BLaER1 treated with 17β-estradiol and CSF1 and Interleukin-3, amounts not matched to agents 10 nM and 100 nM (cell line): ENCODE measurements around the gene DAZAP1.
A peak's percentile ranks its signal among the peaks of the same experiment; 100 is the strongest.

Experiments used
- H3K27ac ChIP-seq, 11 experiments: shearing (Covaris generic); formaldehyde crosslinking; 2 replicates each; pipeline ENCODE4 v1.8.1; 2022
- H3K27me3 ChIP-seq, 11 experiments: shearing (Covaris generic); formaldehyde crosslinking; 2 replicates each; pipeline ENCODE4 v1.8.1; 2022
- H3K36me3 ChIP-seq, 11 experiments: shearing (Covaris generic); formaldehyde crosslinking; 2 replicates each; pipeline ENCODE4 v1.8.1; 2022
- H3K4me1 ChIP-seq, 10 experiments: shearing (Covaris generic); formaldehyde crosslinking; 2 replicates each; pipeline ENCODE4 v1.8.1; 2022
- H3K4me2 ChIP-seq, 11 experiments: shearing (Covaris generic); formaldehyde crosslinking; 2 replicates each; pipeline ENCODE4 v1.8.1; 2022
- H3K4me3 ChIP-seq, 10 experiments: shearing (Covaris generic); formaldehyde crosslinking; 2 replicates each; pipeline ENCODE4 v1.8.1; 2022
- H3K9ac ChIP-seq, 11 experiments: shearing (Covaris generic); formaldehyde crosslinking; 2 replicates each; pipeline ENCODE4 v1.8.1; 2022
- H3K9me3 ChIP-seq, 11 experiments: shearing (Covaris generic); formaldehyde crosslinking; replicated peaks in 1 of 11; 2 replicates each; pipeline ENCODE4 v1.8.1; 2022
- H4K20me1 ChIP-seq, 11 experiments: shearing (Covaris generic); formaldehyde crosslinking; 2 replicates each; pipeline ENCODE4 v1.8.1; 2022
- Cebpa-rat ChIP-seq, 11 experiments: shearing (Covaris generic); IDR thresholded peaks; 2 replicates each; pipeline ENCODE4 v1.8.1; 2022

DAZAP1 gene

GRCh38 chr19:1440418-1440801 lies 33.0 kb downstream of the DAZAP1 start:
- TF ChIP-seq Cebpa-rat (IDR thresholded peaks at IDR 0.05): no peak
- H3K27ac ChIP-seq: peak overlapping the region in 2 of 11 experiments; percentile 15 to 98; a peak in 2 of 22 replicates
- peaks cover 66 to 87% (median 78%) of the 10 kb centered on the region in 10 experiments for H3K4me1 ChIP-seq
- H3K4me2 ChIP-seq: peak overlapping the region; percentile 95 to 99 (median 98)
- H4K20me1 ChIP-seq: peaks cover 59 to 97% (median 90%) of the 10 kb centered on the region in 11 experiments
- peaks cover 39 to 56% (median 50%) of the 10 kb centered on the region in 11 experiments for H3K36me3 ChIP-seq
- peak overlapping the region in 9 of 10 experiments; percentile 77 to 98 (median 91); a peak in 16 of 20 replicates for H3K4me3 ChIP-seq
- H3K9me3 ChIP-seq: no peaks in the 10 kb centered on the region
- peak overlapping the region; percentile 96 to 100 (median 99); a peak in 20 of 22 replicates for H3K9ac ChIP-seq
- peaks cover 2 to 9% (median 4%) of the 10 kb centered on the region in 11 experiments for H3K27me3 ChIP-seq

DNA sequence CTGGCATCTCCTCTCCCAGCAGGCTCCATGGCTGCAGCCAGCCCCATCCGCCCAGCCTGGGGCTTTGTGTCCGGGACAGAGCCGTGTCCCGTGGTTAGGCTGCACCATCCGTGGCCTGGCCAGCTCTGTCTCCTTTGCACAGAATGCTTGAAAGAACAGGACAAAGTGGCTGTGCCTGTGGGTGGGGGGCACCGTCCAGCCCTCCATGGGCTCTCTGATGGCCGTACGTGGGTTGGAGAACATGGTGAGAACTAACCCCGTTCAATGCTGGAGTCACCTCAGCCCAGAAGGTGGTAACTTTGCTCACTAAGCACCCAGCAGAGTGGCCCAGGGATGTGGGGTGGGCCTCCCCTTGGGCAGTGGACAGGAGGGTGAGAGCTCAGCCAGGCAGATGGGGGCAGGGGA lies 33.6 kb downstream of the DAZAP1 start:
- Histone ChIP-seq H3K27ac (peak overlapping the region in 1 of 11 experiments; percentile 10; a peak in 1 of 22 replicates), H3K4me1 (peaks cover 64 to 85% (median 73%) of the 10 kb centered on the region in 10 experiments), H3K9me3 (no peaks in the 10 kb centered on the region), H3K4me2 (peak overlapping the region; percentile 95 to 99 (median 98); a peak in 21 of 22 replicates), H3K9ac (peak overlapping the region; percentile 96 to 100 (median 99); a peak in 19 of 22 replicates), H3K36me3 (peaks cover 34 to 49% (median 44%) of the 10 kb centered on the region in 11 experiments), H3K4me3 (peak overlapping the region in 4 of 10 experiments; percentile 0 to 97 (median 52); a peak in 4 of 20 replicates), H3K27me3 (peaks cover 9 to 15% (median 10%) of the 10 kb centered on the region in 11 experiments), H4K20me1 (peaks cover 56 to 97% (median 90%) of the 10 kb centered on the region in 11 experiments)
- no peak for TF ChIP-seq Cebpa-rat (IDR thresholded peaks at IDR 0.05)

GRCh38 chr19:1441677-1442438 lies 34.5 kb downstream of the DAZAP1 start:
- Histone ChIP-seq H3K4me3 (no peak overlapping the region), H3K9ac (peak overlapping the region; percentile 41 to 100 (median 99); a peak in 13 of 22 replicates), H4K20me1 (peaks cover 62 to 97% (median 90%) of the 10 kb centered on the region in 11 experiments), H3K36me3 (peaks cover 34 to 46% (median 44%) of the 10 kb centered on the region in 11 experiments), H3K9me3 (no peaks in the 10 kb centered on the region), H3K27me3 (peaks cover 17 to 23% (median 18%) of the 10 kb centered on the region in 11 experiments), H3K4me2 (peak overlapping the region in 7 of 11 experiments; percentile 95 to 99 (median 98); a peak in 9 of 22 replicates), H3K27ac (no peak overlapping the region), H3K4me1 (peaks cover 56 to 85% (median 72%) of the 10 kb centered on the region in 10 experiments)
- TF ChIP-seq Cebpa-rat (IDR thresholded peaks at IDR 0.05): no peak

DNA sequence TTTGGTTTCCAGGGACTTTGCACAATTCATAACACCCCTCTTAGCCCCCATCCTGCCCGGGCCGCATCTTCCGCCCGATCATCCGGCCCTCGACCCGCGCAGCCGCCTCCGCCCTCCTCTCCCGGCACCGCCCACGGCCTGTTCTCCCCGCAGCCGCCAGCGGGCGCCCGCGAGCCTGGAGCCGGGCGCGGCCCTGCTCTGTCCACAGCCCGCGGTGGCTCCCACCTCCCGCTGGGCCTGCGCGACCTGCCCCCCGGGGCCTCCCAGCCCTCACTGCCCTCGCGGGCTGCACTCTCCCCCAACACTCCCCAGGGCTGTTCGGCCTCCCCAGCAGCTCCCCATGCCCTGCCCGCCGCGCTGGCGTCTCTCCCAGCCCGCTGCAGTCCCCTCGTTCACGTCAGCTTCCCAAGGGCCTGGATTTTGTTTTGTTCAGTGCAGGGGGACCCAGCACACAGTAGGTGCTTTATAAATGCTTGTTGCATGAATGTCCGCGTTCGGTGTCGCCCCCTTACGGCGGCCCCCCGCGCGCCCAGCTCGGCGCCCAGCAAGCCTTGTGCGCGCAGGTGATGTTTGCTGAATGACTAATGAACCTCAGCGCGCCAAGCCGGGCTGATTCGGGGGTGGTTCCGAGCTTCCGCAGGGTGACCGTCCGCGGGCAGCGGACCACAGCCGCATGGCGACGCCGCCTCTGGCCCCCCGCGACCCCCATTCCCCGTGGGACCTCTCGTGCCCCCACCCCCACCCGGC lies 38.0 kb downstream of the DAZAP1 start:
- H4K20me1 ChIP-seq: peaks cover 66 to 100% (median 97%) of the 10 kb centered on the region in 11 experiments
- H3K4me1 ChIP-seq: peaks cover 36 to 73% (median 54%) of the 10 kb centered on the region in 10 experiments
- H3K9ac ChIP-seq: peak overlapping the region in 10 of 11 experiments; percentile 38 to 77 (median 63); a peak in 18 of 22 replicates
- peak overlapping the region; percentile 41 to 66 (median 53) for H3K4me3 ChIP-seq
- peaks cover 22 to 32% (median 30%) of the 10 kb centered on the region in 11 experiments for H3K36me3 ChIP-seq
- H3K9me3 ChIP-seq: peaks cover 0 to 3% (median 0%) of the 10 kb centered on the region in 11 experiments; a peak in 2 of 22 replicates
- peak overlapping the region in 6 of 11 experiments; percentile 1 to 57 (median 56); a peak in 6 of 22 replicates for H3K27ac ChIP-seq
- TF ChIP-seq Cebpa-rat (IDR thresholded peaks at IDR 0.05): no peak
- peaks cover 52 to 58% (median 53%) of the 10 kb centered on the region in 11 experiments for H3K27me3 ChIP-seq
- H3K4me2 ChIP-seq: peak overlapping the region; percentile 83 to 97 (median 91)

- H3K9ac ChIP-seq: no peak overlapping the region
- peaks cover 0 to 3% (median 0%) of the 10 kb centered on the region in 11 experiments; a peak in 2 of 22 replicates for H3K9me3 ChIP-seq
- no peak for TF ChIP-seq Cebpa-rat (IDR thresholded peaks at IDR 0.05)
- H3K27ac ChIP-seq: no peak overlapping the region
- H3K4me3 ChIP-seq: no peak overlapping the region
- peaks cover 29 to 67% (median 48%) of the 10 kb centered on the region in 10 experiments for H3K4me1 ChIP-seq
- peaks cover 15 to 25% (median 23%) of the 10 kb centered on the region in 11 experiments for H3K36me3 ChIP-seq
- peaks cover 60 to 66% (median 61%) of the 10 kb centered on the region in 11 experiments for H3K27me3 ChIP-seq
- peaks cover 59 to 100% (median 96%) of the 10 kb centered on the region in 11 experiments for H4K20me1 ChIP-seq
- peak overlapping the region in 6 of 11 experiments; percentile 1 to 29 (median 23); a peak in 4 of 22 replicates for H3K4me2 ChIP-seq
These were observed 38.7 kb downstream of the DAZAP1 start for GRCh38 chr19:1445932-1446712.

DNA sequence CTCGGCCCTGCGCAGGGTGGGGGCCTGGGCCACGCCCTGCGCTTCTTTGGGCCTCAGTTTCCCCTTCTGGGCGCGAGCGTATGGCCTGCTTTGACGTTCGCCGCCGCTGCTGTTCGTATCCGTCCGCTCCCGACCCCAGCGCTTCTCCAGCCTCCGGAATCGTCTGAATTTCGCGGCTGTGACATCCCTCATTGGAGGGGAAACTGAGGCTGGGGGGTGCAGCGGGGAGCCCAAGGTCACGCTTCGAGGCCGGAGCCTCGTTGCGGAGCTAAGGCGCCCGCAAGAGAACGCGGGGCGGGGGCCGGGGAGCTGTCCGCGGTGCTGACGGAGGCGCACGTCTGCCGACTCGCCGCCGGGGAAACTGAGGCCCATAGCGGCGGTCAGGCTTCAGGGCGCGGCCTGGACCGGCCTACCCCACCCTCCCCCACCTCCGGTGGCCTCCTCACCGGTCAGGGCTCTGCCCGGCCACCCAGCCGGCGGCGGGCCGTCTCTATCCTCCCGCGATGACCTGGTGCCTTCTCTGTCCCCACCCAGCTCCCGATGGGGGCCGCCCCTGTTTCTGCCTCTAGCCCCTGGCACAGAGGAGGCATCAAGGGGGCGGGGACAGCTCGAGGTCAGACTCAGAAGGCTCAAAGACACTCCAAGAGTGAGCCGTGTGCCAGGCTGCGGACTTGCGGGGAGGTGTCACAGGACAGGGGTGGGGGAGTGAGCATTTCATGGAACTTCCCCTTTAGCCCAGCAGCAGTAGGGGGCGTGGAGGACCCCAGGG lies 39.5 kb downstream of the DAZAP1 start:
- TF ChIP-seq Cebpa-rat (IDR thresholded peaks at IDR 0.05): no peak
- Histone ChIP-seq H3K9me3 (peaks cover 0 to 3% (median 0%) of the 10 kb centered on the region in 11 experiments; a peak in 2 of 22 replicates), H3K9ac (no peak overlapping the region), H3K27me3 (peaks cover 67 to 74% (median 69%) of the 10 kb centered on the region in 11 experiments), H3K36me3 (peaks cover 7 to 17% (median 15%) of the 10 kb centered on the region in 11 experiments), H3K27ac (no peak overlapping the region), H3K4me3 (no peak overlapping the region), H4K20me1 (peaks cover 51 to 100% (median 90%) of the 10 kb centered on the region in 11 experiments), H3K4me1 (peaks cover 23 to 59% (median 40%) of the 10 kb centered on the region in 10 experiments), H3K4me2 (peak overlapping the region in 6 of 11 experiments; percentile 1 to 29 (median 23); a peak in 4 of 22 replicates)

- Histone ChIP-seq H3K4me1 (peaks cover 23 to 53% (median 36%) of the 10 kb centered on the region in 10 experiments), H3K9me3 (peaks cover 0 to 3% (median 0%) of the 10 kb centered on the region in 11 experiments; a peak in 2 of 22 replicates), H3K9ac (no peak overlapping the region), H3K36me3 (peaks cover under 1 to 11% (median 9%) of the 10 kb centered on the region in 11 experiments; a peak in 21 of 22 replicates), H3K27me3 (peaks cover 73 to 80% (median 75%) of the 10 kb centered on the region in 11 experiments), H4K20me1 (peaks cover 45 to 100% (median 88%) of the 10 kb centered on the region in 11 experiments; a peak in 21 of 22 replicates), H3K27ac (no peak overlapping the region), H3K4me3 (no peak overlapping the region), H3K4me2 (no peak overlapping the region)
- TF ChIP-seq Cebpa-rat (IDR thresholded peaks at IDR 0.05): no peak
These were observed 40.1 kb downstream of the DAZAP1 start for GRCh38 chr19:1447504-1447903.
